NT2/D1 (cell line): ENCODE data around the gene NEMP2.
"Not testable (repeated sequence)": the region's sequence is repeated elsewhere in the genome, so short reads cannot be mapped to it uniquely, and the experiment has no call there.

Experiments used
- DNase-seq: peaks from one replicate; pipeline ENCODE4 v3.0.0-alpha.2; 2011; ENCODE audit warnings: low read depth, low spot score
- H3K27me3 ChIP-seq: 2 replicates; pipeline ENCODE4 v1.6.0; 2011; ENCODE audit warnings: mild to moderate bottlenecking; ENCODE audit not compliant: insufficient read length, insufficient read depth
- H3K36me3 ChIP-seq: 2 replicates; pipeline ENCODE4 v1.6.1; 2011; ENCODE audit warnings: mild to moderate bottlenecking, low read length, mixed read lengths; ENCODE audit not compliant: insufficient read depth, insufficient read length
- H3K4me1 ChIP-seq: 2 replicates; pipeline ENCODE4 v1.5.1; 2011; ENCODE audit not compliant: insufficient read depth, insufficient read length
- H3K4me3 ChIP-seq: 2 replicates; pipeline ENCODE4 v1.5.1; 2011; ENCODE audit warnings: low read depth; ENCODE audit not compliant: insufficient read length
- H3K9ac ChIP-seq: 2 replicates; pipeline ENCODE4 v1.6.0; 2011; ENCODE audit warnings: low read depth; ENCODE audit not compliant: insufficient read length
- H3K9me3 ChIP-seq: 2 replicates; pipeline ENCODE4 v1.5.1; 2011; ENCODE audit warnings: mild to moderate bottlenecking, low read length; ENCODE audit not compliant: insufficient read depth
- SUZ12 ChIP-seq: IDR thresholded peaks from 2 replicates; pipeline ENCODE4 v1.6.1; 2011; ENCODE audit not compliant: insufficient read length, insufficient read depth; ENCODE audit errors: extremely low read depth
- YY1 ChIP-seq: IDR thresholded peaks from 2 replicates; pipeline ENCODE4 v1.6.1; 2011; ENCODE audit not compliant: insufficient read length, insufficient read depth
- ZNF274 ChIP-seq: IDR thresholded peaks from 2 replicates; pipeline ENCODE4 v1.6.1; 2011; ENCODE audit warnings: mild to moderate bottlenecking, low read depth, low read length

The NEMP2 gene

GRCh38 chr2:190481339-190481738 is 53.2 kb downstream of the NEMP2 start:
- H3K9ac ChIP-seq = no peak overlapping the region
- DNase-seq = no peak
- H3K4me1 ChIP-seq = no peaks in the 10 kb centered on the region
- H3K4me3 ChIP-seq = no peak overlapping the region
- H3K36me3 ChIP-seq = no peaks in the 10 kb centered on the region
- TF ChIP-seq ZNF274 (no peak), SUZ12 (no peak), YY1 (no peak)
- H3K9me3 ChIP-seq = no peaks in the 10 kb centered on the region
- no peaks in the 10 kb centered on the region for H3K27me3 ChIP-seq

DNA sequence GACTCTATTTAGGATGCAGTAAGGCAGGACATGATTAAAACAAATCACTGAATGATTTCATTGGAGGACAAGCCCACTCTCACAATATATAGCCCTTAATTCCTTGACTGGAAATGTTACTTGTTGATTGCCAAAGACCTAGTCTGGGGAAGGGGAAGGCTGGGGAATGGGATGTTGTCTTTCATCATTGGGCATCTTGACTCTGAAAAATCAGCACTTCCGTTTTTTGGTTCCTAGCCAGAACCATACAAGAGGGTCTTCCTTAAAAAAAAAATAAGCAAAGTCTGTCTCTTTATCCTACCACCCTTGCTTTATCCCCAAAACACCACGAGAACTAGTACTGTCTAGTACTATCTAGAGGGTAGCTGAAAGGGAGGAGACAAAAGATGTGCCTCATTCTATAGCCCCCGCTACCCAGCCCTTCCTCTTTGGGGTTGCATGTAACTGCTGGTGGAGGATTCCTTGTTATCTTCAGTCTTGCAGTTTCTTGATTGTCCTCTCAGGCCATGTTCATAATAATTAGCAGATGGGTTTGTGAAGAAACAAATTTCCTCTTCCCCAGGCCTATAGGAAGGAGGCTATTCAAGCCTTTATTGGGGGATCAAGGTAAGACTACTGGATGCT is 55.8 kb downstream of the NEMP2 start:
- no peaks in the 10 kb centered on the region for H3K36me3 ChIP-seq

GRCh38 chr2:190477661-190478454 is 56.7 kb downstream of the NEMP2 start:
- no peak for DNase-seq
- H3K4me1 ChIP-seq = no peaks in the 10 kb centered on the region
- TF ChIP-seq YY1 = no peak
- TF ChIP-seq SUZ12 = no peak
- no peak for TF ChIP-seq ZNF274
- no peaks in the 10 kb centered on the region for H3K36me3 ChIP-seq
- no peak overlapping the region for H3K9ac ChIP-seq
- H3K27me3 ChIP-seq = no peaks in the 10 kb centered on the region
- no peak overlapping the region for H3K4me3 ChIP-seq
- no peaks in the 10 kb centered on the region for H3K9me3 ChIP-seq

More for the DNA sequence above, 55.8 kb downstream of the NEMP2 start:
- no peak overlapping the region for H3K9ac ChIP-seq
- TF ChIP-seq YY1 (no peak), ZNF274 (no peak), SUZ12 (no peak)
- H3K9me3 ChIP-seq = no peaks in the 10 kb centered on the region
- DNase-seq = no peak
- H3K4me3 ChIP-seq = no peak overlapping the region
- no peaks in the 10 kb centered on the region for H3K27me3 ChIP-seq
- H3K4me1 ChIP-seq = no peaks in the 10 kb centered on the region

GRCh38 chr2:190470256-190470826 is 64.2 kb downstream of the NEMP2 start:
- no peak for DNase-seq
- H3K4me1 ChIP-seq = no peaks in the 10 kb centered on the region
- TF ChIP-seq SUZ12 (no peak), YY1 (no peak), ZNF274 (no peak)

GRCh38 chr2:190469771-190470170 is 64.8 kb downstream of the NEMP2 start:
- no peak overlapping the region for H3K9ac ChIP-seq

More at GRCh38 chr2:190470256-190470826, 64.2 kb downstream of the NEMP2 start:
- Histone ChIP-seq H3K4me3 (no peak overlapping the region), H3K9me3 (peaks cover 17% of the 10 kb centered on the region; the same call in 1 of the 2 replicates), H3K36me3 (no peaks in the 10 kb centered on the region), H3K9ac (no peak overlapping the region), H3K27me3 (no peaks in the 10 kb centered on the region)

GRCh38 chr2:190468814-190469569 is 65.5 kb downstream of the NEMP2 start:
- Histone ChIP-seq H3K36me3 (no peaks in the 10 kb centered on the region), H3K4me3 (no peak overlapping the region), H3K27me3 (no peaks in the 10 kb centered on the region), H3K9me3 (peaks cover 17% of the 10 kb centered on the region; the same call in 1 of the 2 replicates), H3K4me1 (no peaks in the 10 kb centered on the region), H3K9ac (no peak overlapping the region)
- no peak for TF ChIP-seq SUZ12
- TF ChIP-seq YY1 = no peak
- TF ChIP-seq ZNF274 = no peak
- DNase-seq = no peak

More at GRCh38 chr2:190469771-190470170, 64.8 kb downstream of the NEMP2 start:
- peaks cover 17% of the 10 kb centered on the region; the same call in 1 of the 2 replicates for H3K9me3 ChIP-seq
- H3K36me3 ChIP-seq = no peaks in the 10 kb centered on the region
- TF ChIP-seq YY1 (no peak), SUZ12 (no peak), ZNF274 (no peak)
- H3K27me3 ChIP-seq = no peaks in the 10 kb centered on the region
- no peaks in the 10 kb centered on the region for H3K4me1 ChIP-seq
- no peak for DNase-seq
- no peak overlapping the region for H3K4me3 ChIP-seq

GRCh38 chr2:190468354-190468753 is 66.2 kb downstream of the NEMP2 start:
- not testable (repeated sequence) for H3K27me3 ChIP-seq, H3K4me3 ChIP-seq, H3K9ac ChIP-seq, DNase-seq, H3K4me1 ChIP-seq, H3K36me3 ChIP-seq
- peaks cover 17% of the 10 kb centered on the region; the same call in 1 of the 2 replicates for H3K9me3 ChIP-seq
